ENCODE results near the gene CACNA1E.

DNA sequence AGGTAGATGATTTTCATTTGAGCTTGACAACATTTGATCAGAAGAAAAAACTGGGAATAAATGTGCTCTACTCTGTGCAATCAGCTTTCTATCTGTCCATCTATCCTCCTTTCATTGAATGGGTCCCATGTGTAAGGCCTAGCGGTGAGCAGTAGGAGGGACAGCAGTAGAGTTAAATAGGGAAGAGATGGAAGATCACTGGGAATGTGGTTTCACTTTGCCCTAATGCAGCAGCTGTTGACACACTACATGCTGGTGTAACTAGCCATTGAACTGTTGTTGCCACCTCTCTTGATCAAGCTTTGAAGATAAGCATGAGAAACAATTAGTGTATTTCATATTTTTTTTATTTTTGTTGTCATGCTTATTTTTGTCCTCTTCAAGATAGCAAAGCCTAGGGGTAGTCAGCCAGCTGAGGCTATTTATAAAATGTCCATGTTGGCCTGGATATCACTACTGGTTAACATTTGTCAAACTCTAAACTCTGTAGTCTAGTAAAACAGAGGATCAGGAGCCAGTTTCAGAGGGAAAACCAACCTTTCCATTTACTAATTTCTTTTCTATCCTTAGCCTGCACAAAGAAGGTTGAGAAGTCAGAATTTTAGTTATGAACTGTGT lies 41.9 kb downstream of the CACNA1E start:
- TF ChIP-seq, protein P1, sequence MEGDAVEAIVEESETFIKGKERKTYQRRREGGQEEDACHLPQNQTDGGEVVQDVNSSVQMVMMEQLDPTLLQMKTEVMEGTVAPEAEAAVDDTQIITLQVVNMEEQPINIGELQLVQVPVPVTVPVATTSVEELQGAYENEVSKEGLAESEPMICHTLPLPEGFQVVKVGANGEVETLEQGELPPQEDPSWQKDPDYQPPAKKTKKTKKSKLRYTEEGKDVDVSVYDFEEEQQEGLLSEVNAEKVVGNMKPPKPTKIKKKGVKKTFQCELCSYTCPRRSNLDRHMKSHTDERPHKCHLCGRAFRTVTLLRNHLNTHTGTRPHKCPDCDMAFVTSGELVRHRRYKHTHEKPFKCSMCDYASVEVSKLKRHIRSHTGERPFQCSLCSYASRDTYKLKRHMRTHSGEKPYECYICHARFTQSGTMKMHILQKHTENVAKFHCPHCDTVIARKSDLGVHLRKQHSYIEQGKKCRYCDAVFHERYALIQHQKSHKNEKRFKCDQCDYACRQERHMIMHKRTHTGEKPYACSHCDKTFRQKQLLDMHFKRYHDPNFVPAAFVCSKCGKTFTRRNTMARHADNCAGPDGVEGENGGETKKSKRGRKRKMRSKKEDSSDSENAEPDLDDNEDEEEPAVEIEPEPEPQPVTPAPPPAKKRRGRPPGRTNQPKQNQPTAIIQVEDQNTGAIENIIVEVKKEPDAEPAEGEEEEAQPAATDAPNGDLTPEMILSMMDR (conservative IDR thresholded peaks at IDR 0.05; ENCODE audit: low read depth in 2 of 2) = no peak
- TF ChIP-seq CREB1 (CRISPR knock-in tag; IDR thresholded peaks at IDR 0.05; ENCODE audit: low read depth) (no peak), EZH2phosphoT487 (IDR thresholded peaks at IDR 0.05; ENCODE audit: unreplicated experiment) (no peak), POLR2AphosphoS5 (IDR thresholded peaks at IDR 0.05; ENCODE audit: low read depth) (no peak), NANOG (IDR thresholded peaks at IDR 0.05; ENCODE audit: borderline replicate concordance) (no peak)
